Muscle layer of duodenum (tissue), 2 donors: ENCODE measurements around the gene FEZ2.

ENCODE experiments used
- H3K27ac ChIP-seq: one replicate; pipeline ENCODE4 v1.7.0; 2013; ENCODE audit warnings: mild to moderate bottlenecking, low read length
- H3K27me3 ChIP-seq: one replicate; pipeline ENCODE4 v1.7.0; 2013; ENCODE audit warnings: low read depth, mild to moderate bottlenecking, control low read depth, low read length
- H3K36me3 ChIP-seq, 2 donors: one replicate each; pipeline ENCODE4 v1.7.0; 2013; ENCODE audit warnings: low read length in 2 of 2, control low read depth in 1 of 2, mild to moderate bottlenecking in 1 of 2; ENCODE audit not compliant: insufficient read depth in 2 of 2, control insufficient read depth in 1 of 2
- H3K4me1 ChIP-seq, 2 donors: one replicate each; pipeline ENCODE4 v1.7.0; 2013; ENCODE audit warnings: low read length in 2 of 2, mild to moderate bottlenecking in 2 of 2, control low read depth in 1 of 2, moderate library complexity in 1 of 2; ENCODE audit not compliant: insufficient read depth in 2 of 2, control insufficient read depth in 1 of 2
- H3K4me3 ChIP-seq, 2 donors: one replicate each; pipeline ENCODE4 v1.7.0; 2013; ENCODE audit warnings: low read length in 2 of 2, low read depth in 1 of 2, mild to moderate bottlenecking in 1 of 2
- H3K9me3 ChIP-seq, 2 donors: one replicate each; pipeline ENCODE4 v1.7.0; 2013; ENCODE audit warnings: low read length in 2 of 2, control low read depth in 1 of 2, mild to moderate bottlenecking in 1 of 2; ENCODE audit not compliant: control insufficient read depth in 1 of 2
- donor health status: healthy.

FEZ2 gene, protein sequence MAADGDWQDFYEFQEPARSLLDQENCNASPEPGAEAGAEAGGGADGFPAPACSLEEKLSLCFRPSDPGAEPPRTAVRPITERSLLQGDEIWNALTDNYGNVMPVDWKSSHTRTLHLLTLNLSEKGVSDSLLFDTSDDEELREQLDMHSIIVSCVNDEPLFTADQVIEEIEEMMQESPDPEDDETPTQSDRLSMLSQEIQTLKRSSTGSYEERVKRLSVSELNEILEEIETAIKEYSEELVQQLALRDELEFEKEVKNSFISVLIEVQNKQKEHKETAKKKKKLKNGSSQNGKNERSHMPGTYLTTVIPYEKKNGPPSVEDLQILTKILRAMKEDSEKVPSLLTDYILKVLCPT

DNA sequence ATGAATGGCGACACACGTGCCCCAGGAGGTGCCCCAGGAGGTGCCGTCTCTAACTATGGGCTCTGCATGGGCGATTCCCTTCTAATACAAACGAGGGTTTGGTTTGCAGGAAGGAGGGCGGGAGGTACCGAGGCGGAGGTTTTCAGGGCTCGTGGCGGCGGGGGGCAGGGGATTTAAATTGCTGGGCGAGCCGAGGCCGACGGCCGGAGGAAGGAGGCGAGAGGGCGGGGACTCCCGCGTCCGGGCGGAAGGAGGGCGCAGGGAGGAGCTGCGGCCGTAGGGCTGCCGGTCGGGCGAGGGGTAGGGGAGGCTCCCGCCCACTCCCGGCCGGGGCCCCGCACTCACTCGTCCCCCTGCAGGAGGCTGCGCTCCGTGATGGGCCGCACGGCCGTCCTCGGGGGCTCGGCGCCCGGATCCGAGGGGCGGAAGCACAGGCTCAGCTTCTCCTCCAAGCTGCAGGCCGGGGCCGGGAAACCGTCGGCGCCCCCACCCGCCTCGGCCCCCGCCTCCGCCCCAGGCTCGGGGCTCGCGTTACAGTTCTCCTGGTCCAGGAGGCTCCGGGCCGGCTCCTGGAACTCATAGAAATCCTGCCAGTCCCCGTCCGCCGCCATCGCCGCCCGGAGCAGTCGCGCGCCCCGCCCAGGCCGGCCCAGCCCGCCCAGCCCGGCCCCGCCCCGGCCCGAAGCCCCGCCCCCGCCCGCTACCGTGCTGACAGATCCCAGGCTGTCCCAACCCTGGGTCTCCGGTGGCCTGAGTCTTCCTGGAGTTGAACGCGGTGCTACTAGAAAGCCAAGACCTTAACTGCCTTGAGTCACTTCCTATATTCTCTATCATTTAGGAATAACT lies at the start of gene FEZ2:
FEZ2 (minus strand) TSS at position 637 of the 846 bp plus-strand sequence; CDS start at position 611, 26 bp downstream.
- Histone ChIP-seq H3K27ac (peak within 1 kb of the TSS; percentile 79), H3K4me3 (peak within 1 kb of the TSS; percentile 77 to 89), H3K27me3 (no peaks in the 10 kb centered on the region), H3K36me3 (no peaks in the 10 kb centered on the region), H3K9me3 (no peaks in the 10 kb centered on the region), H3K4me1 (peaks cover 4 to 24% of the 10 kb centered on the region in 2 donors)

DNA sequence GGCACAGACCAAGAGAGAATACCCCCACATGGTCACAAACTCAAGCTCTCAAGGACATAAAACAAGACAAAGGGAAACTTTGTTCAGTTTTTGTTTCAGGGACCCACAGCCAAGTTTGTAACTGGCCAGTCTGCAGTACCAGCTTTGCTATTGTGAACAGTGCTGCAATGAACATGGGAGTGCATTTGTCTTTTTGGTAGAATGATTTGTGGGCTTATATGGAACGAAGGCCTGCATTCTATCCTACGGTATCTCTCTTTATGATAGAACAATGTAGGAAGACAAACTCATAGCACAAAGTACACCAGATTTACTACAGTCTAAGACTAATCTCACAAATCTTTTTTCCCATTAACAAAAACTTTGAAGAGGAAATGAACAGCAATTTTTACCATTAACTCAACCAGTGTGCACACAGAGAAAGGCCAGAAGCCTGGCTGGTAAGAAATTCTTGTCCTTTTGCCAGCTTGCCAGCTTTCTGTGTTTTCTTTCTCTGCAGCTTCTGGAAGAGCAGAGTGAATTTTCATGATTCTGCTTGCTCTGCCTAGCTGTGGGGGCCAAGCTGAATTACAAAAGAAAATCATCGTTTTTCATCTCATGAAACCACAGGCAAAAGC lies 37.1 kb upstream of the FEZ2 start:
- no peak overlapping the region for H3K27ac ChIP-seq
- H3K4me1 ChIP-seq, result peaks cover 0 to 4% of the 10 kb centered on the region in 2 donors
- H3K4me3 ChIP-seq, result no peak overlapping the region
- H3K9me3 ChIP-seq, result no peaks in the 10 kb centered on the region
- H3K36me3 ChIP-seq, result no peaks in the 10 kb centered on the region
- no peaks in the 10 kb centered on the region for H3K27me3 ChIP-seq

DNA sequence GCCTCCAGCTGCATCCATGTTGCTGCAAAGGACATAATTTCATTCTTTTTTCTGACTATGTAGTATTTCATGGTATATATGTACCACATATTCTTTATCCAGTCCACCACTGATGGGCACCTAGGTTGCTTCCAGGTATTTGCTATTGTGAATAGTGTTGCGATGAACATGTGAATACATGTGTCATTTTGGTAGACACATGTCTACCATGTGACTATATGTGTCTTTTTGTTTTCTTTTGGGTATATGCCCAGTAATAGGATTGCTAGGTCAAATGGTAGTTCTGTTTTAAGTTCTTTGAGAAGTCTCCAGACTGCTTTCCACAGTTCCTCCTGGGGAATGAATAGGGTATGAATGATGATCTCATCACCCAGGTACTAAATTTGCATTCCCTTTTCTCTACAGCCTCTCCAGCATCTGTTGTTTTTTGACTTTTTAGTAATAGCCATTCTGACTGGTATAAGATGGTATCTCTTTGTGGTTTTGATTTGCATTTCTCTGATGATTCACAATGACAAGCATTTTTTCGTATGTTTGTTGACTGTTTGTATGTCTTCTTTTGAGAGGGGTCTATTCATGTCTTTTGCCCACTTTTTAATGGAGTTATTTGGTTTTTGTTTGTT lies 35.6 kb upstream of the FEZ2 start:
- Histone ChIP-seq H3K27ac (no peak overlapping the region), H3K4me3 (no peak overlapping the region), H3K9me3 (no peaks in the 10 kb centered on the region), H3K27me3 (no peaks in the 10 kb centered on the region), H3K36me3 (no peaks in the 10 kb centered on the region), H3K4me1 (peaks cover 0 to 4% of the 10 kb centered on the region in 2 donors)

DNA sequence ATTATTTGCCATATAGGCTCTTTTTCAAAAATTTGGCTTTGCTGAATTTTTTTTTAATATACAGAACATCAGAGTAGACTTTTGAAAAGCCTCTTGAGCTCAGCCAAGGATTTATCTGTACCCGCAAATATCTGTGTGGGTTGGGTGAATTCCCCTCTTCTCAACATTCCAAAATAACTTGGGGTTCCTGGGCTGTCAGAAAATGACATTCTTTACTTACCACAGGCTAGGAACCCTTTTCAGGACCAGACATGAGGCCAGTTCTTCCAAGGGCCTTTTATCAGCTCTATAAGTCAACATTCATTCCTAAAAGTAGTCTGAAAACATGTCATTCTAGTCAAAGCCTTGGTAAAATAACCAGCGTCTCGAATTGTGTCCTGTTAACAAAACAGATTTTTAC lies 28.8 kb upstream of the FEZ2 start:
- Histone ChIP-seq H3K9me3 (peaks cover 0 to 4% of the 10 kb centered on the region in 2 donors), H3K36me3 (no peaks in the 10 kb centered on the region)

DNA sequence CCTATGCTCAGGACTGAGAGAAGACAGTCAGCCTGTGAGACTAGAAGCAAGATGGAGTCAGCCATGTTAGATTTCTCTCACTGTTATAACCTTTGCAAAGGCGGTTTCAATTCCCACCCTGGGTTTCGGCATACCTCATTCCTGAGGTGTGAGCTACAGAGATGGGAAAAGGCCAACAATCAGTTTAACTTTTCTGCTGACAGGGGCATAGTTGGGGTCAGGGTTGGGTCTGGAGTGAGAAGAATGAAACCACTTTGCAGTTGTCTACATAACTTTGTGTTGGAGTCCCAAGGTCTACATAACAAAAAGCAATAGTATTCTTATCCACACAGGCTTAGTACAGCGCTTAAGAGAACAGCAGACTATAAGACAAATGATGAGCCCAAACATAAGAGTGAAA lies 28.1 kb upstream of the FEZ2 start:
- no peak overlapping the region for H3K4me3 ChIP-seq
- H3K9me3 ChIP-seq, result peaks cover 0 to 4% of the 10 kb centered on the region in 2 donors
- no peaks in the 10 kb centered on the region for H3K27me3 ChIP-seq
- H3K4me1 ChIP-seq, result no peaks in the 10 kb centered on the region
- no peak overlapping the region for H3K27ac ChIP-seq
- H3K36me3 ChIP-seq, result no peaks in the 10 kb centered on the region

More for the DNA sequence above, 28.8 kb upstream of the FEZ2 start:
- Histone ChIP-seq H3K27me3 (no peaks in the 10 kb centered on the region), H3K27ac (no peak overlapping the region), H3K4me3 (no peak overlapping the region), H3K4me1 (no peaks in the 10 kb centered on the region)

DNA sequence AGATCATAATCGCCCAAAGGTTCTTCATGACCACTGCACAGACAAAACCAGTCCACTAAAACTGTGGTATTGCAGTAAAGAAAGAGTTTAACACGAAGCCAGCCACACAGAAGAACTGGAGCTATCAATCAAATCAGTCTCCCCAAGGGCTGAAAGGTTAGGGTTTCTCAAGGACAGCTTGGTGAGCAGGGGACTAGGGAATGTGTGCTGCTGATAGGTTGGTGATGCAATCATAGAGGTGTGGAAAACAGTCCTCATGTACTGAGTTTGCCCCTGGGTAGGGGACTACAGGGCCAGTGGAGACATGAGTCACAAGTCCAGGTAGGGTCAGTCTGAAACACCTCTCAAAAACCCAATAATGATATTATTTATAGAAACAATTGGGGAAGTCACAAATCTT lies 27.3 kb upstream of the FEZ2 start:
- H3K36me3 ChIP-seq, result no peaks in the 10 kb centered on the region
- H3K9me3 ChIP-seq, result peaks cover 0 to 4% of the 10 kb centered on the region in 2 donors
- H3K27ac ChIP-seq, result no peak overlapping the region
- no peaks in the 10 kb centered on the region for H3K4me1 ChIP-seq
- H3K27me3 ChIP-seq, result no peaks in the 10 kb centered on the region
- H3K4me3 ChIP-seq, result no peak overlapping the region

DNA sequence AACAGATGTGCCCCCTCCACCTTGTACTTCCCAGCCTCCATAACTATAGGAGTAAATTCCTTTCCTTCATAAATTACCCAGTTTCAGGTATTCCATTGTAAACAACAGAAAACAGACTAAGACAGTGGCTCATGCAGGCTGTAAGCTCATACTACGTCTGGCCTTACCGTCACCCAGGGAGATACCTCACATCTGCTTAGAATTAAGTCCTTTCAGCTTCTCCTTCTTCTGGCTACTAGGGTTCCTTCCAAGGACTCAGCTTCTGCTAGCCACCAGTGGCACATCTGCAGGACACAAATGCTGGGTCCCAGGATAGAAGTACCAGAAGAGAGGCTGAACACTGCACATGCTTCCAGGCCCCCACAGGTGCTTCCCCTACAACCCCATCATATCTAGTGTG lies 22.4 kb upstream of the FEZ2 start:
- Histone ChIP-seq H3K36me3 (no peaks in the 10 kb centered on the region), H3K4me1 (no peaks in the 10 kb centered on the region), H3K27me3 (no peaks in the 10 kb centered on the region), H3K27ac (no peak overlapping the region), H3K4me3 (no peak overlapping the region), H3K9me3 (no peaks in the 10 kb centered on the region)

DNA sequence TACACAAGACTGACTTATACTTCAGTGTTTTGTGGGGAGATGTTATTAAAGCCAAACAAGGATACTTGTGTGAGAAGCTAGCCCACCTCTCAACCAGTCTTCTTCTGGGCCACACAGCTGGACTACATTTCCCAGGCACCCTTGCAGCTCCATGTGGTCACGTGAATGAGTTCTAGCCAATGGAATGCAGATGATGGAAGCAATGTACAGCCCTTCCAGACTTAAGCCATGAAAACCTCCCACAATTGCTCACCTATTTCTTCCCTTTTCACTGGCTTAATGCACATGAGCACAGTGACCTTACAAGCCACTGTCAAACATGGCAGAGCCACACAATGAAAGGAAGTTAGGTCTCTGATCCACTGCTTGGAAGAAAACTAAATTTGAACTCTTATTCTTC lies 20.4 kb upstream of the FEZ2 start:
- Histone ChIP-seq H3K27ac (no peak overlapping the region), H3K9me3 (no peaks in the 10 kb centered on the region), H3K27me3 (no peaks in the 10 kb centered on the region), H3K4me3 (no peak overlapping the region), H3K36me3 (no peaks in the 10 kb centered on the region), H3K4me1 (no peaks in the 10 kb centered on the region)

DNA sequence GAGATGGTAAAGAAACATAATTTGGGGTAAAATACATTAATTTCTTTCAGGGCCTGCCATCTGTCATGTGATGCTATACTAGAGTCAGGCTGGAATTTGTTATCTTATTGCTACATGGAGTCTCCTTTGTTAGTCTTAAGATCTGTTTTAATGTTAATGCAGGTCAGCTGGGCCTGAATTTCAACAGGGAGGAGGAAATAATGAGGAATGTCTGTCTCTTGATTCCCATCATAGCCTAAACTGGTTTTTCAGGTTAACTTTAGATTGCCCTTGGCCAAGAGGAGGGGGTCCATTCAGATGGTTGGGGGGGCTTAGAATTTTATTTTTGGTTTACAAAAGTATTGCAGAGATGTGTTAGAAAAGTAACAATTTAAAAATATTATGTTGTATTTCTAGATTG lies 19.0 kb upstream of the FEZ2 start:
- no peaks in the 10 kb centered on the region for H3K36me3 ChIP-seq
- H3K27me3 ChIP-seq, result no peaks in the 10 kb centered on the region
- H3K4me3 ChIP-seq, result no peak overlapping the region
- no peaks in the 10 kb centered on the region for H3K4me1 ChIP-seq
- H3K9me3 ChIP-seq, result no peaks in the 10 kb centered on the region
- H3K27ac ChIP-seq, result no peak overlapping the region

DNA sequence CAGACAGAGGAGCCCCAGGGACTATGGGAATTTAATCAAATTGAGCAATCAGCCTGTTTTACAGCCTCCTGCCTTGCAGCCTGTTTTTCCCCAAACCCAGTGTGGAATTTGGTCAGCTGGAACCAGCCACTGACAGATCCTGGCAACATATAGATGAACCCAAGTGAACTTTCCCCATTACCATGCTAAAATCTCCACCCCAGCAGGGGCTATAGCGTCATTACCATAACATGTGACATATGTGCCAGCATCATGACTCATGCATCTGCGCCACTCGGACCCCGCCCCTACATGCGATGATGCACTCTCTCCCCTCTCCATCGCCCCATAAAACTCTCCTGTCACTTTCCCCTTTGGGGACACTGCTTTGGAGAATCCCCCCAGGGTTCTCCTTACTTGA lies 17.3 kb upstream of the FEZ2 start:
- Histone ChIP-seq H3K36me3 (no peaks in the 10 kb centered on the region), H3K27ac (no peak overlapping the region), H3K27me3 (no peaks in the 10 kb centered on the region), H3K9me3 (no peaks in the 10 kb centered on the region), H3K4me3 (no peak overlapping the region), H3K4me1 (no peaks in the 10 kb centered on the region)

DNA sequence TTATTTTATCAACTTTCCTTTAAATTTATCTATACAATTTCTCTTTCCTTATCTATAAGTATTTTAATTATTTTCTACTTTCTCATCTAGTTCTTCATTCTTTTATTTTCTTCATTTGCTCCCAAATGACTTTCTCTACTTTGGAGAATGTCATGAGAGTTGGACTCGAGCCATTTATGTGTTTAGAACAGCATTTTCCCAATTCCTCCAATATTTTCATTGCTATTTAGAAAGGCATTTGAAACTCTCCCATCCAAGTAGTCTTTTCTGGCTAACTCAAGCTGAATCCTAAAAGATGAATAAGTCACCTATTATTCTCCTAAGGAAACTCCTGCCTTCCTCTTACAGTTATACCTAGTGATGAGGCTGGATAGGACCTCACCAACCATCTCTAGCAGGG lies 15.8 kb upstream of the FEZ2 start:
- no peaks in the 10 kb centered on the region for H3K9me3 ChIP-seq
- H3K4me1 ChIP-seq, result no peaks in the 10 kb centered on the region
- H3K36me3 ChIP-seq, result no peaks in the 10 kb centered on the region
- H3K27ac ChIP-seq, result no peak overlapping the region
- no peak overlapping the region for H3K4me3 ChIP-seq
- H3K27me3 ChIP-seq, result no peaks in the 10 kb centered on the region
